Natural killer cell treated with Interleukin-12 subunit alpha and Interleukin-12 subunit beta and Interleukin-15 and Interleukin-18, amount 100 ng/mL, for 72 hours (primary cell): Measurements from ENCODE around the gene SRSF6. TPM values are rescaled to one million over a fixed set of nuclear protein-coding genes. Genes with fewer than 3 reads are reported as not detected.

Source experiments
- total RNA-seq, 2 donors: library from RNA; stranded (reverse); gene quantifications; one replicate each; pipeline ENCODE4 v1.2.3, GENCODE V29; 2022

Gene SRSF6
- total RNA-seq, 2 donors from 2014 or later = 153 to 164 TPM

Other genes with a start within 250 kb of the SRSF6 start
- 10 to 100 TPM in 1 of 2 donors, 1 to 10 TPM in 1; 7.0 to 12.9 TPM for gene L3MBTL1, start 49.8 kb downstream of the SRSF6 start, total RNA-seq
- 1 to 10 TPM in 1 of 2 donors, under 1 TPM in 1; 0.57 to 1.7 TPM for gene SGK2, start 101.1 kb downstream of the SRSF6 start, total RNA-seq
- gene IFT52, start 133.0 kb downstream of the SRSF6 start, total RNA-seq = 10 to 100 TPM; 19.1 to 20.7 TPM
- 100 to 1,000 TPM in 1 of 2 donors, 10 to 100 TPM in 1; 62.0 to 109 TPM for gene MYBL2, start 209.2 kb downstream of the SRSF6 start, total RNA-seq